ENCODE data around the gene RAC2.

GRCh38 chr22:37222440-37222971 lies 21.6 kb downstream of the RAC2 start:
- TF ChIP-seq EZH2 (IDR thresholded peaks at IDR 0.05; ENCODE audit: borderline replicate concordance) (no peak), EZH2phosphoT487 (IDR thresholded peaks at IDR 0.05; ENCODE audit: low read depth, severe bottlenecking, unreplicated experiment) (no peak)
- TF ChIP-seq, protein P1, sequence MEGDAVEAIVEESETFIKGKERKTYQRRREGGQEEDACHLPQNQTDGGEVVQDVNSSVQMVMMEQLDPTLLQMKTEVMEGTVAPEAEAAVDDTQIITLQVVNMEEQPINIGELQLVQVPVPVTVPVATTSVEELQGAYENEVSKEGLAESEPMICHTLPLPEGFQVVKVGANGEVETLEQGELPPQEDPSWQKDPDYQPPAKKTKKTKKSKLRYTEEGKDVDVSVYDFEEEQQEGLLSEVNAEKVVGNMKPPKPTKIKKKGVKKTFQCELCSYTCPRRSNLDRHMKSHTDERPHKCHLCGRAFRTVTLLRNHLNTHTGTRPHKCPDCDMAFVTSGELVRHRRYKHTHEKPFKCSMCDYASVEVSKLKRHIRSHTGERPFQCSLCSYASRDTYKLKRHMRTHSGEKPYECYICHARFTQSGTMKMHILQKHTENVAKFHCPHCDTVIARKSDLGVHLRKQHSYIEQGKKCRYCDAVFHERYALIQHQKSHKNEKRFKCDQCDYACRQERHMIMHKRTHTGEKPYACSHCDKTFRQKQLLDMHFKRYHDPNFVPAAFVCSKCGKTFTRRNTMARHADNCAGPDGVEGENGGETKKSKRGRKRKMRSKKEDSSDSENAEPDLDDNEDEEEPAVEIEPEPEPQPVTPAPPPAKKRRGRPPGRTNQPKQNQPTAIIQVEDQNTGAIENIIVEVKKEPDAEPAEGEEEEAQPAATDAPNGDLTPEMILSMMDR (IDR thresholded peaks at IDR 0.05; ENCODE audit: poor library complexity), result no peak
